Upper lobe of right lung (tissue), 1 donor: Measurements from ENCODE around the gene MCC. TPM values are rescaled to one million over a fixed set of nuclear protein-coding genes. Genes with fewer than 3 reads are reported as not detected.

Experiments
- ATAC-seq: fragments of 200-7000 bp; cut with Tn5 transposase; one replicate; pipeline ENCODE4 v1.9.1; 2020; ENCODE audit warnings: mild to moderate bottlenecking, moderate library complexity
- DNase-seq: peaks from one replicate; pipeline ENCODE4 v3.0.0-alpha.2; 2020
- H3K27ac ChIP-seq: fragments of 200-600 bp; one replicate; pipeline ENCODE4 v1.8.0; 2022
- H3K27me3 ChIP-seq: fragments of 200-600 bp; one replicate; pipeline ENCODE4 v1.8.0; 2022; ENCODE audit warnings: mild to moderate bottlenecking
- H3K36me3 ChIP-seq: fragments of 200-600 bp; one replicate; pipeline ENCODE4 v1.8.0; 2022
- H3K4me1 ChIP-seq: fragments of 200-600 bp; one replicate; pipeline ENCODE4 v1.8.0; 2022
- H3K4me3 ChIP-seq: fragments of 200-600 bp; one replicate; pipeline ENCODE4 v1.8.0; 2022; ENCODE audit warnings: mild to moderate bottlenecking
- H3K9me3 ChIP-seq: fragments of 200-600 bp; one replicate; pipeline ENCODE4 v1.8.0; 2022
- intact Hi-C: fragments of 100-400 bp; cut with DNase I; formaldehyde crosslinking; loops from one replicate; pipeline ENCODE4 v1.11.0; 2022
- total RNA-seq: library from RNA; stranded (reverse); fragmentation: NEBNext Ultra II Directional; extraction: Animal tissue kit (Norgen Biotek cat#: 25700); gene quantifications from one replicate; pipeline ENCODE4 v1.2.1, GENCODE V29; 2021
- TF ChIP-seq, protein P1 (sequence below): fragments of 200-600 bp; IDR thresholded peaks from one replicate; pipeline ENCODE4 v1.8.0; 2022; ENCODE audit warnings: antibody characterized with exemption
- donor health status: DM: no; HTN: yes; CAD: no; lungs with severe emphysema.

MCC gene
- total RNA-seq, 1 donor from 2014 or later = 18.6 TPM

DNA sequence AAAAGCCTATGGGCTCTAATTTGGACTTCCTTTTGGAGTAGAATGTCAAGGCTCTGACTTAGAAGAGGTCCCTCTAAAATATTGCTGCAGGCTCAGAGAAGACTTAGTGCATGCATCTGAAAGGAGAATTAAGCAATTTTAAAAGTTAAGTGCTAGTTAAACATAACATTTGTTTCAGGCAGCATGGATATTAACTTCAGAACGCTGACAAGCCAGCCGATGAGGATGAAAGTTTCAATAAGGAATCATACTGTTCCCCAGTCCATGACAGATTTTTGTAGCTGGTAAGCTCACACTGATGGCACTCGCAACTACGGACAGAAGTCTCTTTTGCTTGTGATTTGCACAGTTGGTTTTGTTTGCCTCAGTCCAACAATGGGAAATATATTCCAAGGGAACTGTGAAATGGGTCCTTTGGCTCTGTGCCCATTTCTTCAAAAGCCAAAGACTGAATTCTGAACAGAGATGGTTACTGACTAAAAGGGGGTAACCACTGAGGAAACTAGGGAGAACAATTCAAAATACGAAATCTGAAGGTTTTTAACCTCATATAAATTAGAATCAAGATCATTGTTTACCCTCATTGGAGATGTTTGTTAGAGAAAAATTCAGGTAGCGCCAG, 464.1 kb downstream of the MCC start:
- intact Hi-C loops = no loop called here
- TF ChIP-seq, protein P1, sequence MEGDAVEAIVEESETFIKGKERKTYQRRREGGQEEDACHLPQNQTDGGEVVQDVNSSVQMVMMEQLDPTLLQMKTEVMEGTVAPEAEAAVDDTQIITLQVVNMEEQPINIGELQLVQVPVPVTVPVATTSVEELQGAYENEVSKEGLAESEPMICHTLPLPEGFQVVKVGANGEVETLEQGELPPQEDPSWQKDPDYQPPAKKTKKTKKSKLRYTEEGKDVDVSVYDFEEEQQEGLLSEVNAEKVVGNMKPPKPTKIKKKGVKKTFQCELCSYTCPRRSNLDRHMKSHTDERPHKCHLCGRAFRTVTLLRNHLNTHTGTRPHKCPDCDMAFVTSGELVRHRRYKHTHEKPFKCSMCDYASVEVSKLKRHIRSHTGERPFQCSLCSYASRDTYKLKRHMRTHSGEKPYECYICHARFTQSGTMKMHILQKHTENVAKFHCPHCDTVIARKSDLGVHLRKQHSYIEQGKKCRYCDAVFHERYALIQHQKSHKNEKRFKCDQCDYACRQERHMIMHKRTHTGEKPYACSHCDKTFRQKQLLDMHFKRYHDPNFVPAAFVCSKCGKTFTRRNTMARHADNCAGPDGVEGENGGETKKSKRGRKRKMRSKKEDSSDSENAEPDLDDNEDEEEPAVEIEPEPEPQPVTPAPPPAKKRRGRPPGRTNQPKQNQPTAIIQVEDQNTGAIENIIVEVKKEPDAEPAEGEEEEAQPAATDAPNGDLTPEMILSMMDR = no peak
- Histone ChIP-seq H3K9me3 (no peaks in the 10 kb centered on the region), H3K4me3 (no peak overlapping the region), H3K4me1 (peaks cover 16% of the 10 kb centered on the region), H3K27me3 (no peaks in the 10 kb centered on the region), H3K27ac (no peak overlapping the region), H3K36me3 (peaks cover 47% of the 10 kb centered on the region)
- ATAC-seq (no peak), DNase-seq (no peak)

DNA sequence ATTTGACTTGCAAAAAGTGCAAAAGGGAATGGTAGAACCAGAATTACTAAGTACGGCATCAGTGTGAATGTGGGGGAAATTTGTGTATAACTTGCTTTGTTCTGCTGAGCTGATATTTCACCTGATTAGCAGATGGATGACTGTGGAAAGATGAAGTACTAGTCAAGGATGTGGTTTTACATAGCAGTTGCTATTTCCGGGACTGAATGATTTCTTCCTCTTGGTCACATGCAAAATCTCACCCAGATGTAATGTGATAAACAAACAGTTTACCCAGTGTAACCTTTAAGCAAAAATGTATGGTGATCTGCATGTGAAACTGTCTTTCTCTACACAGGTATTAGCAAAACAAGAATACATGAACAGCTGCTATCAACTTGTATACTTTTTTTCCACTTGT, 465.6 kb downstream of the MCC start:
- no peak overlapping the region for H3K4me3 ChIP-seq
- H3K4me1 ChIP-seq = peaks cover 16% of the 10 kb centered on the region
- no peak overlapping the region for H3K27ac ChIP-seq
- TF ChIP-seq, protein P1 = no peak
- ATAC-seq (peak; percentile 52), DNase-seq (no peak)
- H3K9me3 ChIP-seq = no peaks in the 10 kb centered on the region
- intact Hi-C loops = no loop called here
- peaks cover 41% of the 10 kb centered on the region for H3K36me3 ChIP-seq
- H3K27me3 ChIP-seq = no peaks in the 10 kb centered on the region

DNA sequence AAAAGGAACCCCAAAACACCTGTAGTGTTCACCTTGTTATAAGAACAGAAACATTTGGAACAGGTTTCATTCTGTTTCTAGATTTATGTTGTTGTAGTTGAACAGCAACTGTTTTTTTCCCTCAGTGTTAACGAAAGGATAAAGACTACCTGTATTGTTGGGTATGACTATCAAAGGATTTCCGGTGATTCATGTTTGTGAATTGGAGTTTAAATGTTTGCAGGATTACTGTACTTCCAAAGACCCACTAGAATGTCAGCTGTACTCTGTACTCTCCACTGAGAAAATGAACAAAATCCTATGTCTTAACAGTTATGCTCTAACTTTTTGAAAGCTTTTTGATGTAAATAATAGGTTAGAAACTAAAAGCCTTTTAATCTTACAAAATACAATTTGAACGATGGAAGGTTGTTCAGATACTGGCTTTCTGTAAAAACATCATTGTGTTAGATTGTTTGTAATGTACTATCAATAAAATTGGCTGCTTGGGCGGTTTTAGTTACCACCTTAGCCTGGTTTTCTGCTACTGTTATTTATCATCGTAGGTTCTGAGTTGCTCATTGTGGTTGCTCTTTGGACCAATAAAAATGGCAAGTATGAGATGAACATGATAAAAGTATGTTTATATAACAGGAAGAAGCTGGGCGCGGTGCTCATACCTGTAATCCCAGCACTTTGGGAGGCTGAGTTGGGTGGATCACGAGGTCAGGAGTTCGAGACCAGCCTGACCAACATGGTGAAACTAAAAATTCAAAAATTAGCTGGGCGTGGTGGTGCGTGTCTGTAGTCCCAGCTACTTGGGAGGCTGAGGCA, 467.6 kb downstream of the MCC start:
- H3K27ac ChIP-seq = no peak overlapping the region
- TF ChIP-seq, protein P1 = no peak
- no peaks in the 10 kb centered on the region for H3K9me3 ChIP-seq
- H3K4me1 ChIP-seq = peaks cover 16% of the 10 kb centered on the region
- intact Hi-C loops = no loop called here
- peaks cover 32% of the 10 kb centered on the region for H3K36me3 ChIP-seq
- no peaks in the 10 kb centered on the region for H3K27me3 ChIP-seq
- no peak overlapping the region for H3K4me3 ChIP-seq
- ATAC-seq = no peak
- no peak for DNase-seq

- DNase-seq = no peak
- H3K4me3 ChIP-seq = no peak overlapping the region
- TF ChIP-seq, protein P1 = no peak
- intact Hi-C loops = no loop called here
- no peaks in the 10 kb centered on the region for H3K9me3 ChIP-seq
- H3K27me3 ChIP-seq = no peaks in the 10 kb centered on the region
- no peak for ATAC-seq
- peaks cover 8% of the 10 kb centered on the region for H3K4me1 ChIP-seq
- H3K36me3 ChIP-seq = peaks cover 46% of the 10 kb centered on the region
- no peak overlapping the region for H3K27ac ChIP-seq
These were observed 470.2 kb downstream of the MCC start for GRCh38 chr5:113017881-113018635.

GRCh38 chr5:113005454-113005853, 482.8 kb downstream of the MCC start:
- Histone ChIP-seq H3K27me3 (no peaks in the 10 kb centered on the region), H3K4me1 (no peaks in the 10 kb centered on the region), H3K4me3 (no peak overlapping the region), H3K27ac (no peak overlapping the region), H3K9me3 (no peaks in the 10 kb centered on the region), H3K36me3 (peaks cover 77% of the 10 kb centered on the region)
- TF ChIP-seq, protein P1 = no peak
- intact Hi-C loops = no loop called here
- DNase-seq (no peak), ATAC-seq (no peak)
